Panc1 (cell line): ENCODE measurements around the gene DLGAP1.

Experiments used
- POLR2AphosphoS5 ChIP-seq: IDR thresholded peaks from 2 replicates; pipeline ENCODE4 v1.6.1; 2012; ENCODE audit warnings: mild to moderate bottlenecking, low read depth, low read length, moderate library complexity
- SIN3A ChIP-seq: IDR thresholded peaks from 2 replicates; pipeline ENCODE4 v1.6.1; 2012; ENCODE audit warnings: low read depth, mild to moderate bottlenecking, low read length, moderate library complexity, borderline replicate concordance; ENCODE audit not compliant: insufficient read depth
- TF ChIP-seq, protein P1 (sequence below): fragments of 450-650 bp; IDR thresholded peaks from 2 replicates; pipeline ENCODE4 v1.5.1; 2017; ENCODE audit warnings: mild to moderate bottlenecking
- TF ChIP-seq, protein P2 (sequence below), 2 experiments: IDR thresholded peaks; 2 replicates each; pipeline ENCODE4 v1.6.1; 2011 to 2012; ENCODE audit warnings: low read depth in 2 of 2, control low read depth in 1 of 2, low read length in 1 of 2, mild to moderate bottlenecking in 1 of 2, moderate library complexity in 1 of 2; ENCODE audit not compliant: insufficient read depth in 1 of 2

- TF ChIP-seq, protein P1, sequence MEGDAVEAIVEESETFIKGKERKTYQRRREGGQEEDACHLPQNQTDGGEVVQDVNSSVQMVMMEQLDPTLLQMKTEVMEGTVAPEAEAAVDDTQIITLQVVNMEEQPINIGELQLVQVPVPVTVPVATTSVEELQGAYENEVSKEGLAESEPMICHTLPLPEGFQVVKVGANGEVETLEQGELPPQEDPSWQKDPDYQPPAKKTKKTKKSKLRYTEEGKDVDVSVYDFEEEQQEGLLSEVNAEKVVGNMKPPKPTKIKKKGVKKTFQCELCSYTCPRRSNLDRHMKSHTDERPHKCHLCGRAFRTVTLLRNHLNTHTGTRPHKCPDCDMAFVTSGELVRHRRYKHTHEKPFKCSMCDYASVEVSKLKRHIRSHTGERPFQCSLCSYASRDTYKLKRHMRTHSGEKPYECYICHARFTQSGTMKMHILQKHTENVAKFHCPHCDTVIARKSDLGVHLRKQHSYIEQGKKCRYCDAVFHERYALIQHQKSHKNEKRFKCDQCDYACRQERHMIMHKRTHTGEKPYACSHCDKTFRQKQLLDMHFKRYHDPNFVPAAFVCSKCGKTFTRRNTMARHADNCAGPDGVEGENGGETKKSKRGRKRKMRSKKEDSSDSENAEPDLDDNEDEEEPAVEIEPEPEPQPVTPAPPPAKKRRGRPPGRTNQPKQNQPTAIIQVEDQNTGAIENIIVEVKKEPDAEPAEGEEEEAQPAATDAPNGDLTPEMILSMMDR = no peak
- TF ChIP-seq POLR2AphosphoS5 (no peak), SIN3A (no peak)
- TF ChIP-seq, protein P2, sequence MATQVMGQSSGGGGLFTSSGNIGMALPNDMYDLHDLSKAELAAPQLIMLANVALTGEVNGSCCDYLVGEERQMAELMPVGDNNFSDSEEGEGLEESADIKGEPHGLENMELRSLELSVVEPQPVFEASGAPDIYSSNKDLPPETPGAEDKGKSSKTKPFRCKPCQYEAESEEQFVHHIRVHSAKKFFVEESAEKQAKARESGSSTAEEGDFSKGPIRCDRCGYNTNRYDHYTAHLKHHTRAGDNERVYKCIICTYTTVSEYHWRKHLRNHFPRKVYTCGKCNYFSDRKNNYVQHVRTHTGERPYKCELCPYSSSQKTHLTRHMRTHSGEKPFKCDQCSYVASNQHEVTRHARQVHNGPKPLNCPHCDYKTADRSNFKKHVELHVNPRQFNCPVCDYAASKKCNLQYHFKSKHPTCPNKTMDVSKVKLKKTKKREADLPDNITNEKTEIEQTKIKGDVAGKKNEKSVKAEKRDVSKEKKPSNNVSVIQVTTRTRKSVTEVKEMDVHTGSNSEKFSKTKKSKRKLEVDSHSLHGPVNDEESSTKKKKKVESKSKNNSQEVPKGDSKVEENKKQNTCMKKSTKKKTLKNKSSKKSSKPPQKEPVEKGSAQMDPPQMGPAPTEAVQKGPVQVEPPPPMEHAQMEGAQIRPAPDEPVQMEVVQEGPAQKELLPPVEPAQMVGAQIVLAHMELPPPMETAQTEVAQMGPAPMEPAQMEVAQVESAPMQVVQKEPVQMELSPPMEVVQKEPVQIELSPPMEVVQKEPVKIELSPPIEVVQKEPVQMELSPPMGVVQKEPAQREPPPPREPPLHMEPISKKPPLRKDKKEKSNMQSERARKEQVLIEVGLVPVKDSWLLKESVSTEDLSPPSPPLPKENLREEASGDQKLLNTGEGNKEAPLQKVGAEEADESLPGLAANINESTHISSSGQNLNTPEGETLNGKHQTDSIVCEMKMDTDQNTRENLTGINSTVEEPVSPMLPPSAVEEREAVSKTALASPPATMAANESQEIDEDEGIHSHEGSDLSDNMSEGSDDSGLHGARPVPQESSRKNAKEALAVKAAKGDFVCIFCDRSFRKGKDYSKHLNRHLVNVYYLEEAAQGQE (IDR thresholded peaks at IDR 0.05; ENCODE audit: insufficient read depth in 1 of 2, low read depth in 2 of 2, low read length in 1 of 2) = no peak
Measured at GRCh38 chr18:3688690-3689089, 766.4 kb downstream of the DLGAP1 start.
